ENCODE data around the gene ARFGAP2. TPM values are rescaled to one million over a fixed set of nuclear protein-coding genes. Genes with fewer than 3 reads are reported as not detected.

ARFGAP2 gene
- total and polyA plus RNA-seq, 4 donors, result 51.2 to 140 (median 94.1) TPM

DNA sequence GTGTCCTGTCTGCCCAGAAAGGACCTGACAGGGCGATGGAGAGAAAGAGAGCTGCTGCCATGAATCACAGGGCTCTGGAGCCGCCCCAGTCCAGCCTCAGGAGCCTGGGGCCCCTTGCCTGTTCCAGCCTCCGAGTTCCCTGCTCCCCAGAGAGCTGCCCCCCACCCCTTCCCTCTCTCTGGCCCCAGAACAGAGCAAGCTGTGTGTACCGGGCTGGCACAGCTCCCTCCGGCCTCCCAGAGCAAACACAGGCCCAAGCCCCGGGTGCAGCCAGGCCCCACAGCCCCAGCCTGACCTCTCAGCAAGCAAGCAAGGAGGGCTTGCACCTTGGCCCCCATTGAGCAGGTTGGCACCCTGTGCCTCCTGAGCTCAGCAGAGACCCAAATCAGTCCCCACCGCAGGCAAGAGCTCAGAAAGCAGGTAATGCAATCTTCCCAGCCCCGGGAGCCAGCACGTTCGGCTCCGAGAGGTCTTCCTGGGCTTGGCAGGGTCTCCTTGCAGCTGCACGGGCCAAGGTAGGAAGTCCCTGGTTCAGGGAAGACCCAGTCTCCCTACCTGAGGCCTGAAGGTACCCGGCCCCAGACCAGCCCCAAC lies 8.1 kb upstream of the ARFGAP2 start:
- DNase-seq (peak; percentile 39 to 62 (median 59)), ATAC-seq (ENCODE audit: insufficient read depth, low FRiP score) (no peak)
- H3K27me3 ChIP-seq (ENCODE audit: control insufficient read depth in 3 of 3, insufficient read depth in 3 of 3, low read length in 2 of 3), result no peaks in the 10 kb centered on the region
- WGBS, 2 donors, result 51 to 77% methylated on average over 11 to 13 of the region's 13 CpGs
- H3K27ac ChIP-seq (ENCODE audit: low read depth in 1 of 2, low read length in 1 of 2), result peak overlapping the region; percentile 95 to 98
- H3K4me3 ChIP-seq, result peak overlapping the region; percentile 70
- TF ChIP-seq, protein P1, sequence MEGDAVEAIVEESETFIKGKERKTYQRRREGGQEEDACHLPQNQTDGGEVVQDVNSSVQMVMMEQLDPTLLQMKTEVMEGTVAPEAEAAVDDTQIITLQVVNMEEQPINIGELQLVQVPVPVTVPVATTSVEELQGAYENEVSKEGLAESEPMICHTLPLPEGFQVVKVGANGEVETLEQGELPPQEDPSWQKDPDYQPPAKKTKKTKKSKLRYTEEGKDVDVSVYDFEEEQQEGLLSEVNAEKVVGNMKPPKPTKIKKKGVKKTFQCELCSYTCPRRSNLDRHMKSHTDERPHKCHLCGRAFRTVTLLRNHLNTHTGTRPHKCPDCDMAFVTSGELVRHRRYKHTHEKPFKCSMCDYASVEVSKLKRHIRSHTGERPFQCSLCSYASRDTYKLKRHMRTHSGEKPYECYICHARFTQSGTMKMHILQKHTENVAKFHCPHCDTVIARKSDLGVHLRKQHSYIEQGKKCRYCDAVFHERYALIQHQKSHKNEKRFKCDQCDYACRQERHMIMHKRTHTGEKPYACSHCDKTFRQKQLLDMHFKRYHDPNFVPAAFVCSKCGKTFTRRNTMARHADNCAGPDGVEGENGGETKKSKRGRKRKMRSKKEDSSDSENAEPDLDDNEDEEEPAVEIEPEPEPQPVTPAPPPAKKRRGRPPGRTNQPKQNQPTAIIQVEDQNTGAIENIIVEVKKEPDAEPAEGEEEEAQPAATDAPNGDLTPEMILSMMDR (IDR thresholded peaks at IDR 0.05; ENCODE audit: control extremely low read depth, extremely low read depth), result no peak
- peaks cover 4 to 29% (median 5%) of the 10 kb centered on the region in 5 donors for H3K4me1 ChIP-seq (ENCODE audit: control insufficient read depth in 5 of 5, insufficient read depth in 5 of 5, low read length in 5 of 5)
- no peaks in the 10 kb centered on the region for H3K9me3 ChIP-seq (ENCODE audit: control insufficient read depth in 4 of 4, insufficient read depth in 3 of 4, low read length in 3 of 4)
- peaks cover 0 to 2% (median 0%) of the 10 kb centered on the region in 4 donors for H3K36me3 ChIP-seq (ENCODE audit: control insufficient read depth in 4 of 4, insufficient read depth in 4 of 4, low read length in 4 of 4)
- peak overlapping the region; percentile 16 to 53 for H3K9ac ChIP-seq (ENCODE audit: insufficient read depth in 1 of 2, low read length in 2 of 2)

DNA sequence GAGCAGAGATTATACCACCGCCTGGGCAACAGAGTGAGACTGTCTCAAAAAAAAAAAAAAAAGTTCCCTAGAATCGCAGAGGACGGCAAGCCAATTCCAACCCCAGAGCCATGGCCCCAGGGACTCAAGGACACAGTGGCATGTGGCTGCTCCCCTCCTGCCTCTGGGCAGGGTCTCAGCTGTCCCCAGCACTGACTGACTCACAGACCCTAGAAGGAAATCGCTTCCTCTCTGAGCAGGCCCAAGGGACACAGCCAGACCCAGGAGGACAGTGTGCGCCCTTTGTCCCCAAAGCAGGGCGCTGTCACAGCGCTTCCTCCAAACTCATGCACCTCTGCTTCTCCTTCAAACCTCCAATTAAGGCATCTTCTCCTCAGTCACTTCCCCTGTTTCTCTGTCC lies 7.3 kb upstream of the ARFGAP2 start:
- ATAC-seq (ENCODE audit: insufficient read depth, low FRiP score), result no peak
- H3K4me1 ChIP-seq (ENCODE audit: control insufficient read depth in 5 of 5, insufficient read depth in 5 of 5, low read length in 5 of 5), result peaks cover 4 to 29% (median 5%) of the 10 kb centered on the region in 5 donors
- H3K36me3 ChIP-seq (ENCODE audit: control insufficient read depth in 4 of 4, insufficient read depth in 4 of 4, low read length in 4 of 4), result peaks cover 0 to 10% (median 2%) of the 10 kb centered on the region in 4 donors
- no peak overlapping the region for H3K4me3 ChIP-seq
- no peaks in the 10 kb centered on the region for H3K27me3 ChIP-seq (ENCODE audit: control insufficient read depth in 3 of 3, insufficient read depth in 3 of 3, low read length in 2 of 3)
- no peak for DNase-seq
- H3K9me3 ChIP-seq (ENCODE audit: control insufficient read depth in 4 of 4, insufficient read depth in 3 of 4, low read length in 3 of 4), result no peaks in the 10 kb centered on the region
- TF ChIP-seq, protein P1 (IDR thresholded peaks at IDR 0.05; ENCODE audit: control extremely low read depth, extremely low read depth), result no peak
- H3K9ac ChIP-seq (ENCODE audit: insufficient read depth in 1 of 2, low read length in 2 of 2), result no peak overlapping the region
- WGBS, 2 donors, result 86 to 97% methylated on average over 6 to 7 of the region's 7 CpGs
- peak overlapping the region; percentile 95 to 98 for H3K27ac ChIP-seq (ENCODE audit: low read depth in 1 of 2, low read length in 1 of 2)

DNA sequence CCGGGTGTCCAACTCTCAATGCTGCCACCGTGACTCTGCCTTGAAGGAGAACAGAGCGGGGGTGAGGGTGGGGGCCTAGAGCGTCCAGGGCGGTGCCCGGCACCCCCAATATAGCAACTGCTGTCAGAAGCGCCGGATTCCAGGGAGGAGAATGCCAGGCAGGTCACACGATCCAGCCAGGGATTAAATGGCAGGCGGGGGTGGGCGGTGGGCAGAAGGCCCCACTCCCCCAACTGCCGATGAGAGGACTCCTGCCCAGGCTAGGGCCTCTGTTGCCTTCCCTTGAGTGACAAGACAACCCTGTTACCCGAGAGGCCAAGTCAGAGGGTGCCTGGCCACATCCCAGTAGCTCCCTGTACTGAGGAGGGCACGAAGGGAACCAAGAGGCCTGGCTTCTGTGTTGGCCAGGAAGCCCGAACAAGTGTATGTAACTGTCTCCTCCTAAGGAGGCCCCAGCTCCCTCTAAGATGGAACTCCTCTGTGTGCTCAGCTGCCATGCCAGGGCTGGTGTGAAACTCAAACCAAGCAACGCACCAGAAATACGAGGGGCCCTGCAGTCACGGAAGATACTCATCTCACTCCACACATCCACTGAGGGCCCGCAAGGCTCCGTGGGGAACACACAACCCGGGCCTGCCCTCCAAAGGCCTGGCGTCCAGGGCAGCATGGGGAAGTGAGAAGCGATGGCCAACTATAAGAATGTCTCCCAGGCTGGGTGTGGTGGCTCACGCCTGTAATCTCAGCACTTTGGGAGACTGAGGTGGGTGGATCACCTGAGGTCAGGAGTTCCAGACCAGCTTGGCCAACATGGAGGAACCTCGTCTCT lies 6.6 kb upstream of the ARFGAP2 start:
- H3K27me3 ChIP-seq (ENCODE audit: control insufficient read depth in 3 of 3, insufficient read depth in 3 of 3, low read length in 2 of 3), result no peaks in the 10 kb centered on the region
- TF ChIP-seq, protein P1 (IDR thresholded peaks at IDR 0.05; ENCODE audit: control extremely low read depth, extremely low read depth), result no peak
- H3K4me3 ChIP-seq, result no peak overlapping the region
- H3K9me3 ChIP-seq (ENCODE audit: control insufficient read depth in 4 of 4, insufficient read depth in 3 of 4, low read length in 3 of 4), result no peaks in the 10 kb centered on the region
- ATAC-seq (ENCODE audit: insufficient read depth, low FRiP score) (no peak), DNase-seq (no peak)
- H3K4me1 ChIP-seq (ENCODE audit: control insufficient read depth in 5 of 5, insufficient read depth in 5 of 5, low read length in 5 of 5), result peaks cover 2 to 27% (median 5%) of the 10 kb centered on the region in 5 donors
- peak overlapping the region in 1 of 2 donors; percentile 98 for H3K27ac ChIP-seq (ENCODE audit: low read depth in 1 of 2, low read length in 1 of 2)
- no peak overlapping the region for H3K9ac ChIP-seq (ENCODE audit: insufficient read depth in 1 of 2, low read length in 2 of 2)
- 92 to 95% methylated on average over 25 of the region's 25 CpGs for WGBS, 2 donors
- H3K36me3 ChIP-seq (ENCODE audit: control insufficient read depth in 4 of 4, insufficient read depth in 4 of 4, low read length in 4 of 4), result peaks cover 0 to 15% (median 5%) of the 10 kb centered on the region in 4 donors
